PC-3 (cell line): ENCODE measurements around the gene GBA2. TPM values are rescaled to one million over a fixed set of nuclear protein-coding genes. Genes with fewer than 3 reads are reported as not detected.

Experiments
- ATAC-seq: fragments of 200-7000 bp; cut with Tn5 transposase; 2 replicates; pipeline ENCODE4 v1.9.1; 2020; ENCODE audit warnings: mild to moderate bottlenecking, moderate library complexity
- BruUV-seq: library from RNA; stranded (reverse); fragments of 400-500 nt; replicated peaks from 2 replicates; lab custom pipeline; 2021; lab: Mats Ljungman, UMichigan
- CTCF ChIA-PET: fragments of 300-600 bp; sonication (Branson Sonifier 250); formaldehyde crosslinking; loops from one replicate; lab custom pipeline; 2022; ENCODE audit warnings: antibody characterized with exemption; lab: Charles Lee
- POLR2A ChIA-PET: fragments of 300-600 bp; sonication (Branson Sonifier 250); formaldehyde crosslinking; loops from one replicate; lab custom pipeline; 2022; ENCODE audit warnings: antibody characterized with exemption; ENCODE audit not compliant: unreplicated experiment; lab: Charles Lee
- DNase-seq: peaks from one replicate; pipeline ENCODE4 v3.0.0-alpha.2; 2015
- H2AFZ ChIP-seq: fragments of 300-600 bp; sonication (generic); 2 replicates; pipeline ENCODE4 v1.6.0; 2016; ENCODE audit warnings: antibody characterized with exemption, low read length
- H3F3A ChIP-seq: fragments of 300-600 bp; sonication (generic); one replicate; pipeline ENCODE4 v1.6.0; 2017; ENCODE audit warnings: antibody characterized with exemption, low read length, control low read depth, mild to moderate bottlenecking; ENCODE audit not compliant: unreplicated experiment
- H3K27ac ChIP-seq: fragments of 300-600 bp; sonication (generic); 2 replicates; pipeline ENCODE4 v1.5.1; 2016; ENCODE audit warnings: mild to moderate bottlenecking, low read length
- H3K27me3 ChIP-seq: fragments of 300-600 bp; sonication (generic); 2 replicates; pipeline ENCODE4 v1.6.1; 2016; ENCODE audit warnings: low read length, mixed read lengths
- H3K36me3 ChIP-seq: fragments of 300-600 bp; sonication (generic); 2 replicates; pipeline ENCODE4 v1.6.1; 2016; ENCODE audit warnings: low read depth, mixed run types, low read length, mixed read lengths
- H3K4me1 ChIP-seq: fragments of 300-600 bp; sonication (generic); 2 replicates; pipeline ENCODE4 v1.5.1; 2016; ENCODE audit warnings: low read length; ENCODE audit not compliant: insufficient read depth
- H3K4me2 ChIP-seq: fragments of 300-600 bp; sonication (generic); 2 replicates; pipeline ENCODE4 v1.6.0; 2016; ENCODE audit warnings: low read length
- H3K4me3 ChIP-seq: fragments of 300-600 bp; sonication (generic); 2 replicates; pipeline ENCODE4 v1.5.1; 2016; ENCODE audit warnings: mild to moderate bottlenecking, low read length, mixed read lengths
- H3K79me2 ChIP-seq: fragments of 300-600 bp; sonication (generic); 2 replicates; pipeline ENCODE4 v1.6.1; 2017; ENCODE audit warnings: low read length, mixed read lengths
- H3K9ac ChIP-seq: fragments of 300-600 bp; sonication (generic); 2 replicates; pipeline ENCODE4 v1.6.0; 2016; ENCODE audit warnings: mild to moderate bottlenecking, low read length
- H3K9me2 ChIP-seq: fragments of 300-600 bp; sonication (generic); replicated peaks from 2 replicates; pipeline ENCODE4 v1.6.1; 2016; ENCODE audit warnings: mixed run types, low read length, mixed read lengths
- H3K9me3 ChIP-seq: fragments of 300-600 bp; sonication (generic); 2 replicates; pipeline ENCODE4 v1.6.1; 2016; ENCODE audit warnings: low read length, mixed read lengths
- H4K20me1 ChIP-seq: fragments of 300-600 bp; sonication (generic); 2 replicates; pipeline ENCODE4 v1.6.1; 2016; ENCODE audit warnings: low read length, mixed read lengths
- CTCF ChIP-seq: fragments of 300-600 bp; sonication (generic); conservative IDR thresholded peaks from 2 replicates; pipeline ENCODE4 v1.5.1; 2017; ENCODE audit warnings: antibody characterized with exemption, low read depth, mild to moderate bottlenecking, low read length
- EZH2 ChIP-seq: fragments of 300-600 bp; sonication (generic); IDR thresholded peaks from one replicate; pipeline ENCODE4 v1.6.1; 2017; ENCODE audit warnings: antibody characterized with exemption, mild to moderate bottlenecking, low read length; ENCODE audit not compliant: unreplicated experiment
- EZH2phosphoT487 ChIP-seq: fragments of 300-600 bp; sonication (generic); IDR thresholded peaks from 2 replicates; pipeline ENCODE4 v1.6.1; 2018; ENCODE audit warnings: mild to moderate bottlenecking, antibody characterized with exemption, low read length, borderline replicate concordance
- intact Hi-C: fragments of 100-400 bp; cut with micrococcal nuclease; formaldehyde crosslinking; loops from 2 replicates; pipeline ENCODE4 v1.9.0; 2023
- total RNA-seq: library from RNA; depleted of rRNA; stranded (reverse); fragments of >200 nt; gene quantifications from 2 replicates; pipeline ENCODE4 v1.2.3, GENCODE V29; 2014

The GBA2 gene
- total RNA-seq, 1 experiment from 2014 or later: 81.7 TPM

- peaks cover 51% of the 10 kb centered on the region for H3K36me3 ChIP-seq
- POLR2A ChIA-PET: no interaction called here
- H4K20me1 ChIP-seq: no peaks in the 10 kb centered on the region
- no peak overlapping the region for H3K9ac ChIP-seq
- no peaks in the 10 kb centered on the region for H3K79me2 ChIP-seq
- no peak overlapping the region for H2AFZ ChIP-seq
- ATAC-seq (no peak), DNase-seq (no peak)
- no peak for TF ChIP-seq EZH2
- no peak for TF ChIP-seq EZH2phosphoT487
- TF ChIP-seq CTCF: no peak
- CTCF ChIA-PET: no interaction called here
- H3K9me2 ChIP-seq: no peaks in the 10 kb centered on the region
- BruUV-seq: no TSS peak
- H3K4me2 ChIP-seq: no peak overlapping the region
- H3K9me3 ChIP-seq: no peaks in the 10 kb centered on the region
- no peaks in the 10 kb centered on the region for H3K27me3 ChIP-seq
- H3K4me3 ChIP-seq: no peak overlapping the region
- H3K4me1 ChIP-seq: peaks cover 4% of the 10 kb centered on the region; the same call in 1 of the 2 replicates
- H3F3A ChIP-seq: no peaks in the 10 kb centered on the region
- intact Hi-C loops: no loop called here
- H3K27ac ChIP-seq: no peak overlapping the region
Measured at GRCh38 chr9:35717132-35717870, 31.7 kb downstream of the GBA2 start.

- intact Hi-C loops: no loop called here
- Histone ChIP-seq H3F3A (no peaks in the 10 kb centered on the region), H3K4me2 (no peak overlapping the region), H3K9ac (no peak overlapping the region), H3K36me3 (peaks cover 46% of the 10 kb centered on the region; the same call in 1 of the 2 replicates), H3K9me3 (no peaks in the 10 kb centered on the region), H3K4me1 (peaks cover 4% of the 10 kb centered on the region; the same call in 1 of the 2 replicates), H2AFZ (no peak overlapping the region), H3K4me3 (no peak overlapping the region), H3K79me2 (no peaks in the 10 kb centered on the region), H3K27ac (no peak overlapping the region), H3K9me2 (no peaks in the 10 kb centered on the region), H3K27me3 (no peaks in the 10 kb centered on the region), H4K20me1 (no peaks in the 10 kb centered on the region)
- CTCF ChIA-PET: interaction anchor here (1.0 kb wide), 1 partner anchor 55 kb away, joined by 8 read pairs; no protein-coding TSS in a partner anchor
- TF ChIP-seq EZH2phosphoT487: no peak
- no peak for TF ChIP-seq EZH2
- no peak for TF ChIP-seq CTCF
- POLR2A ChIA-PET: no interaction called here
- DNase-seq (no peak), ATAC-seq (no peak)
- no TSS peak for BruUV-seq
Measured at GRCh38 chr9:35716230-35716629, 32.8 kb downstream of the GBA2 start.

- H3K9ac ChIP-seq: no peak overlapping the region
- no peak overlapping the region for H3K4me3 ChIP-seq
- ChIA-PET POLR2A (no interaction called here), CTCF (no interaction called here)
- TF ChIP-seq EZH2phosphoT487 (no peak), CTCF (no peak), EZH2 (no peak)
- H3K4me2 ChIP-seq: no peak overlapping the region
- H3K4me1 ChIP-seq: peaks cover 4% of the 10 kb centered on the region; the same call in 1 of the 2 replicates
- intact Hi-C loops: no loop called here
- H3K9me2 ChIP-seq: no peaks in the 10 kb centered on the region
- H4K20me1 ChIP-seq: no peaks in the 10 kb centered on the region
- H3K79me2 ChIP-seq: no peaks in the 10 kb centered on the region
- ATAC-seq (no peak), DNase-seq (no peak)
- no peaks in the 10 kb centered on the region for H3K27me3 ChIP-seq
- peaks cover 41% of the 10 kb centered on the region for H3K36me3 ChIP-seq
- BruUV-seq: no TSS peak
- H3K9me3 ChIP-seq: no peaks in the 10 kb centered on the region
- H2AFZ ChIP-seq: no peak overlapping the region
- H3F3A ChIP-seq: no peaks in the 10 kb centered on the region
- H3K27ac ChIP-seq: no peak overlapping the region
Measured at GRCh38 chr9:35714579-35715252, 34.3 kb downstream of the GBA2 start.
